ENCODE data around the gene PTCRA. TPM values are rescaled to one million over a fixed set of nuclear protein-coding genes. Genes with fewer than 3 reads are reported as not detected.

PTCRA gene
- polyA plus RNA-seq, 4 donors = 0.06 TPM; not detected in 3

Other genes with a start within 250 kb of the PTCRA start
- 1 to 10 TPM in 1 of 4 donors, under 1 TPM in 1, not detected in 2; 0.92 to 1.1 TPM for gene PRPH2, start 193.5 kb upstream of the PTCRA start, polyA plus RNA-seq
- gene TBCC, start 169.9 kb upstream of the PTCRA start, polyA plus RNA-seq = 10 to 100 TPM; 23.8 to 30.0 (median 26.9) TPM
- gene BICRAL, start 134.0 kb upstream of the PTCRA start, polyA plus RNA-seq = 10 to 100 TPM in 1 of 4 donors, 1 to 10 TPM in 3; 3.2 to 15.4 (median 4.7) TPM
- gene RPL7L1, start 36.4 kb upstream of the PTCRA start, polyA plus RNA-seq = 10 to 100 TPM; 23.7 to 90.6 (median 46.5) TPM
- gene CNPY3, start 13.4 kb downstream of the PTCRA start, polyA plus RNA-seq = 10 to 100 TPM in 3 of 4 donors, 1 to 10 TPM in 1; 8.7 to 57.3 (median 25.3) TPM
- gene GNMT, start 44.7 kb downstream of the PTCRA start, polyA plus RNA-seq = under 1 TPM in 2 of 4 donors, not detected in 2; 0.34 to 0.35 TPM
- gene PEX6, start 63.1 kb downstream of the PTCRA start, polyA plus RNA-seq = 10 to 100 TPM; 17.8 to 51.4 (median 35.9) TPM
- 10 to 100 TPM; 44.2 to 96.8 (median 58.1) TPM for gene PPP2R5D, start 68.5 kb downstream of the PTCRA start, polyA plus RNA-seq
- 10 to 100 TPM; 62.6 to 90.8 (median 74.8) TPM for gene MEA1, start 97.9 kb downstream of the PTCRA start, polyA plus RNA-seq
- gene KLHDC3, start 98.2 kb downstream of the PTCRA start, polyA plus RNA-seq = 100 to 1,000 TPM in 1 of 4 donors, 10 to 100 TPM in 3; 72.4 to 103 (median 75.3) TPM
- gene RRP36, start 105.6 kb downstream of the PTCRA start, polyA plus RNA-seq = 10 to 100 TPM; 32.2 to 50.0 (median 42.0) TPM
- gene CUL7, start 137.8 kb downstream of the PTCRA start, polyA plus RNA-seq = 10 to 100 TPM in 1 of 4 donors, 1 to 10 TPM in 3; 5.7 to 41.8 (median 6.7) TPM
- gene MRPL2, start 143.4 kb downstream of the PTCRA start, polyA plus RNA-seq = 100 to 1,000 TPM in 2 of 4 donors, 10 to 100 TPM in 2; 53.4 to 127 (median 90.9) TPM
- gene KLC4, start 143.6 kb downstream of the PTCRA start, polyA plus RNA-seq = 100 to 1,000 TPM in 3 of 4 donors, 10 to 100 TPM in 1; 36.3 to 333 (median 206) TPM
- gene PTK7, start 160.3 kb downstream of the PTCRA start, polyA plus RNA-seq = 10 to 100 TPM in 2 of 4 donors, 1 to 10 TPM in 2; 1.1 to 36.5 (median 6.9) TPM